Subcutaneous abdominal adipose tissue (tissue), 5 donors: Measurements from ENCODE around the gene OR5H1.

ENCODE experiments used
- H3K27ac ChIP-seq: one replicate; pipeline ENCODE4 v1.7.0; 2013; ENCODE audit warnings: low read depth, mild to moderate bottlenecking, inconsistent platforms, low read length, moderate library complexity
- H3K27me3 ChIP-seq, 5 donors: one replicate each; pipeline ENCODE4 v1.7.0; 2013; ENCODE audit warnings: low read length in 5 of 5, inconsistent platforms in 1 of 5; ENCODE audit not compliant: control insufficient read depth in 5 of 5, insufficient read depth in 4 of 5
- H3K36me3 ChIP-seq, 5 donors: one replicate each; pipeline ENCODE4 v1.7.0; 2013; ENCODE audit warnings: low read length in 5 of 5; ENCODE audit not compliant: control insufficient read depth in 5 of 5, insufficient read depth in 5 of 5
- H3K4me1 ChIP-seq, 5 donors: one replicate each; pipeline ENCODE4 v1.7.0; 2013; ENCODE audit warnings: low read length in 5 of 5, mild to moderate bottlenecking in 3 of 5, moderate library complexity in 1 of 5; ENCODE audit not compliant: control insufficient read depth in 5 of 5, insufficient read depth in 5 of 5
- H3K4me3 ChIP-seq, 5 donors: one replicate each; pipeline ENCODE4 v1.7.0; 2013; ENCODE audit warnings: low read length in 5 of 5, low read depth in 1 of 5
- H3K9ac ChIP-seq, 5 donors: one replicate each; pipeline ENCODE4 v1.7.0; 2013; ENCODE audit warnings: low read length in 5 of 5, mild to moderate bottlenecking in 4 of 5, moderate library complexity in 3 of 5
- H3K9me3 ChIP-seq, 5 donors: one replicate each; pipeline ENCODE4 v1.7.0; 2013; ENCODE audit warnings: low read length in 5 of 5; ENCODE audit not compliant: control insufficient read depth in 5 of 5
- donor health status: healthy.
- donor health status: healthy.
- donor health status: healthy.
- donor health status: healthy.
- donor health status: healthy.

OR5H1 gene

GRCh38 chr3:98182196-98182595 is 51.7 kb downstream of the OR5H1 start:
- Histone ChIP-seq H3K4me1 (no peaks in the 10 kb centered on the region), H3K27ac (no peak overlapping the region), H3K4me3 (no peak overlapping the region), H3K9me3 (no peaks in the 10 kb centered on the region), H3K9ac (no peak overlapping the region), H3K36me3 (no peaks in the 10 kb centered on the region), H3K27me3 (no peaks in the 10 kb centered on the region)

GRCh38 chr3:98185180-98185579 is 54.7 kb downstream of the OR5H1 start:
- H3K4me3 ChIP-seq: no peak overlapping the region
- no peaks in the 10 kb centered on the region for H3K9me3 ChIP-seq
- H3K9ac ChIP-seq: no peak overlapping the region
- H3K4me1 ChIP-seq: no peaks in the 10 kb centered on the region
- no peak overlapping the region for H3K27ac ChIP-seq
- H3K27me3 ChIP-seq: no peaks in the 10 kb centered on the region
- H3K36me3 ChIP-seq: no peaks in the 10 kb centered on the region
